Brain microvascular endothelial cell (primary cell): ENCODE results near the gene CIB2.

Experiments
- DNase-seq: peaks from one replicate; pipeline ENCODE4 v3.0.0-alpha.2; 2020
- H3K27ac ChIP-seq: fragments of 250-450 bp; sonication (Bioruptor Pico); 2 replicates; pipeline ENCODE4 v1.5.1; 2020; ENCODE audit warnings: mild to moderate bottlenecking, moderate library complexity
- H3K27me3 ChIP-seq: fragments of 250-450 bp; sonication (Bioruptor Pico); replicated peaks from 2 replicates; pipeline ENCODE4 v1.5.1; 2020; ENCODE audit warnings: mild to moderate bottlenecking
- H3K36me3 ChIP-seq: fragments of 250-450 bp; sonication (Bioruptor Pico); replicated peaks from 2 replicates; pipeline ENCODE4 v1.5.1; 2020; ENCODE audit warnings: mild to moderate bottlenecking
- H3K4me3 ChIP-seq: 2 replicates; pipeline ENCODE4 v1.5.1; 2011; ENCODE audit warnings: low read depth, mild to moderate bottlenecking, control low read depth, low read length, moderate library complexity
- in situ Hi-C: cut with HindIII; loops from 2 replicates; pipeline ENCODE4 v1.10.0; 2017; ENCODE audit warnings: low sequenced_read_pairs, low pct_ligation_motif_present
- TF ChIP-seq, protein P1 (sequence below): IDR thresholded peaks from 2 replicates; pipeline ENCODE4 v1.5.1; 2011; ENCODE audit warnings: low read depth, mild to moderate bottlenecking, moderate library complexity, low read length, control low read depth, inconsistent platforms; ENCODE audit errors: missing control alignments

Gene CIB2

DNA sequence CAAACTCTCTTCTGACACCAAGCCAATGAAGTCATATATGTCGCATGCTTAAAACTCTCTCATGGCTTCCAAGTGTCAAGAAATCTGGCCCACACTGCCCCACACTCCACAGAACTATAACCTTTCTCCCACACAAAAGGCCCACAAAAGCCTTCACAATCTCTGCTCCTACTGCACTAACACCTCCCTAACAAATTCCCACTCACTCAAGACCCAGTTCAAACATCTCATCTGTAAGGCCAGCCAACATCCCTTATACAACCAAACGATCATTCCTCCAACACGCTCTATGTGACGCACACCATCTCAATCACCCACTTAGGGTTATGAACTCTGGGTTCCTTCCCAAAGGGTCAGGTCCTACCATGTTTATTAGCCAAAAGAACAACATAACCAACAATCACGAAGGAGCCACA lies 67.3 kb downstream of the CIB2 start:
- no peaks in the 10 kb centered on the region for H3K27me3 ChIP-seq
- TF ChIP-seq, protein P1, sequence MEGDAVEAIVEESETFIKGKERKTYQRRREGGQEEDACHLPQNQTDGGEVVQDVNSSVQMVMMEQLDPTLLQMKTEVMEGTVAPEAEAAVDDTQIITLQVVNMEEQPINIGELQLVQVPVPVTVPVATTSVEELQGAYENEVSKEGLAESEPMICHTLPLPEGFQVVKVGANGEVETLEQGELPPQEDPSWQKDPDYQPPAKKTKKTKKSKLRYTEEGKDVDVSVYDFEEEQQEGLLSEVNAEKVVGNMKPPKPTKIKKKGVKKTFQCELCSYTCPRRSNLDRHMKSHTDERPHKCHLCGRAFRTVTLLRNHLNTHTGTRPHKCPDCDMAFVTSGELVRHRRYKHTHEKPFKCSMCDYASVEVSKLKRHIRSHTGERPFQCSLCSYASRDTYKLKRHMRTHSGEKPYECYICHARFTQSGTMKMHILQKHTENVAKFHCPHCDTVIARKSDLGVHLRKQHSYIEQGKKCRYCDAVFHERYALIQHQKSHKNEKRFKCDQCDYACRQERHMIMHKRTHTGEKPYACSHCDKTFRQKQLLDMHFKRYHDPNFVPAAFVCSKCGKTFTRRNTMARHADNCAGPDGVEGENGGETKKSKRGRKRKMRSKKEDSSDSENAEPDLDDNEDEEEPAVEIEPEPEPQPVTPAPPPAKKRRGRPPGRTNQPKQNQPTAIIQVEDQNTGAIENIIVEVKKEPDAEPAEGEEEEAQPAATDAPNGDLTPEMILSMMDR: no peak
- no peaks in the 10 kb centered on the region for H3K36me3 ChIP-seq
- no peak overlapping the region for H3K4me3 ChIP-seq
- no peak for DNase-seq
- H3K27ac ChIP-seq: peak overlapping the region; percentile 90
- in situ Hi-C loops: no loop called here

DNA sequence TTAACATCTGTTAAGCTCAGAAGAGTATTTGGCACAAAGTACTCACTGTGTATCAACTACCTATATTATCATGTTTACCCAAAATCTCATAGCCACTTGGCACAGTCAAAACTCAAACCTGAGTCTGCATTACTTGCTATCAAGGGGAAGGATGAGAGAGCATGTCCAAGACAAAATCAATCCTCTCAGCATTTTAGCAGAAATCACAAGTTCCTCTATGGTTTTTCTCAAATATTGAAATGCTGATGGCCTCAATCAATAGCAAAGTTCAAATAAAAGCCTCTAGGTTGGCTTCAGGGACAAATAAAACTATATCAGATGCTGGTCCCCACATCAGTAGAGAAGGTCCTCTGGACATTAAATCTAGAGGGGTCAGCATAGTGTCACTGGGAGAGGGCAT lies 68.0 kb downstream of the CIB2 start:
- Histone ChIP-seq H3K36me3 (no peaks in the 10 kb centered on the region), H3K27me3 (no peaks in the 10 kb centered on the region), H3K27ac (peak overlapping the region; percentile 90), H3K4me3 (no peak overlapping the region)
- TF ChIP-seq, protein P1: no peak
- in situ Hi-C loops: no loop called here
- DNase-seq: no peak

DNA sequence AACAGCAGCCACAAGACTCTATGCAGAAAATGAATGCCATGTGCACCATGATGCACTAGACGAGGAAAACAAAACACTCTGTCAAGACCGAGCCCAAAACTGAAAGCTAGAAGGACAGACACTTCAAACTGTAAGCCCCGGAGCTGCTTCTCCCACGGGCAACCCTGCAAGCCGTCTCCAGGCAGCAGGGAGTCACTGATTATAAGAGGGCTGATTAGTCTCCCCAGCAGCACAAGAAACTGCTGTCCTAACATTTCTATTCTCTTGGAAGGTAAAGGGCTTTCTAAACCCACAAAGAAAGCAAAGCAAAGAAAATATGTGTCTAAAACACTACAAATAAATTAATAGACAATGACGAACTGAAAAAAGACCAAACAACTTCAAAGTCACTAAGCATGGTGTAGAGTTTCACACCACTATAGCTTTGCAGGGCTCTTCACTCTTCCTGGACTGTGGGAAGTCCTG lies 69.2 kb downstream of the CIB2 start:
- DNase-seq: peak; percentile 60
- Histone ChIP-seq H3K27me3 (no peaks in the 10 kb centered on the region), H3K36me3 (no peaks in the 10 kb centered on the region), H3K27ac (peak overlapping the region; percentile 79), H3K4me3 (peak overlapping the region; percentile 7)
- in situ Hi-C loops: no loop called here
- TF ChIP-seq, protein P1: no peak

DNA sequence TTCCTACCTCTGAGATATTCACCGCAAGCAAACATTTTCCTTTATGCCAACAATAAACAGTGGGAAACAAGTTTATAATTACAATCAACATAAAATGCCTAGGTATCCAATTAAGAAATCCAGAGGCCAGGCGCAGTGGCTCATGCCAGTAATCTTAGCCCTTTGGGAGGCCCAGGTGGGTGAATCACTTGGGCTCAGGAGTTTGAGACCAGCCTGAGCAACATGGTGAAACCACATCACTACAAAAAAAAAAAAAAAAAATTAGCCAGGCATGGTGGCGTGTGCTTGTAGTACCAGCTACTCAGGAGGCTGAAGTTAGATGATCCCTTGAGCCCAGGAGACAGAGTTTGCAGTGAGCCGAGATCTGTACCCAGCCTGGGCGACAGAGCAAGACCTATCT lies 71.0 kb downstream of the CIB2 start:
- Histone ChIP-seq H3K27ac (no peak overlapping the region), H3K36me3 (no peaks in the 10 kb centered on the region), H3K27me3 (no peaks in the 10 kb centered on the region), H3K4me3 (no peak overlapping the region)
- in situ Hi-C loops: no loop called here
- DNase-seq: no peak
- TF ChIP-seq, protein P1: no peak

DNA sequence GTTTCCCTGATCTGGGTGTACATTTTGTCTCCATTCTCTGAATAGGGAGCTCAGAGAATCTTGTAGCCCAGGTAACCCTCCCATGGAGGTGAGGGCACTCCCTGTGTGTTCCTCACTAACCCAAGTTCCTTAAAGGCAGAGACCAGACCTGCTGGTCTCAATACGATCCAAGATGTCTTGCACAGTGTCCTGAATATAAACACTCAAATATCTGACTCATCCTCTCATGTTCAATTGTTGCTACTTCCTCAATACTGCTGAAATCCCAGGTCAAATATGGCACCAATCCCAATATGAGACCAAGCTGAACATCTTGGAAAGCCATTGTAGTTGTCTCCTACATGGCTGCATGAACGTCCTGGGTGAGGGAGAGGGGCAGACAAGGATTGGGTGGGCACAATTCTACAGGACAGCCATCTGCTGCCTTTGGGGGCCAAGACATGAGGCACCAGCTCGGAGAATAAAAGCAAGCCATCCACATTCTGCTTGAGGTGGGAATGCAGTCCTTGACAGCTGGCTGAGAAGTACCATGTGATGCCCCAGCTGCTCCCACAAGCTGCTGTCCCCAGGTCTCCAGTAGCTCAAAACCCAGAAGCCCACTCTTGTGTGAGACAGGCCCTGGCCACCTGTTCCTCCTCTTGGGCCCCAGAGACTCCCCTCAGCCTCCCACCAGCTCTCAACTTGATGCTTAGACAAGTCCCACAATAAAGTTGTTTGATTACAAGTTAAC lies 72.0 kb downstream of the CIB2 start:
- Histone ChIP-seq H3K27me3 (no peaks in the 10 kb centered on the region), H3K27ac (peak overlapping the region; percentile 5), H3K36me3 (no peaks in the 10 kb centered on the region), H3K4me3 (no peak overlapping the region)
- in situ Hi-C loops: no loop called here
- TF ChIP-seq, protein P1: no peak
- no peak for DNase-seq

DNA sequence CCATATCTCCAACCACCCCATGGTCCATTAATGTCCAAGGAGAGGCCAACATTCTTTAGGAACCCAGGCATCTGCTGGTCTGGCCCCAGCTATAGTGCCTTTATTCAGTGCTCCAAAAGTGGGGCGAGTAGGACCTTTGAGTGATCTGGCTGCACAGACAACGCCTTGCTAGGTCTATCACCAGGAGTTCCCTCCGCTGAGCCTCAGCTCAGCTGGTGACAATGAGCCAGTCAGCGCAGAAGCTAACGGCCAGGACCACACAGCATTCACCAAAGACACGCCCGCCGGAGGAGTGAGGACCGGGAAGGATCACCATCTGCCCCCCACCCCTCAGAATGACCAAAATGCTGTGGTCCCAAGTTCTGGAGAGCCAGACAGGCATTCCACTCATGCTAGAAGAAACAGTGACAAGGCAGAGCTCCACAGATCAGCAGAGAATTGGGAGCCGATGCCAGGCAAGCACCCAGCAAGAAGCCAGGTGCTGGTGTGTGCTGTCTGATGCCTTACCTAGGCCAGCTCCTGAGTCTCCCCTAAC lies 72.8 kb downstream of the CIB2 start:
- H3K4me3 ChIP-seq: no peak overlapping the region
- H3K36me3 ChIP-seq: peaks cover 3% of the 10 kb centered on the region
- no peaks in the 10 kb centered on the region for H3K27me3 ChIP-seq
- in situ Hi-C loops: no loop called here
- H3K27ac ChIP-seq: peak overlapping the region; percentile 5
- TF ChIP-seq, protein P1: no peak
- no peak for DNase-seq
